SW 1271 (cell line): ENCODE measurements around the gene TIMM17B.
A peak's percentile ranks its signal among the peaks of the same experiment; 100 is the strongest.

Experiments
- DNase-seq, 2 experiments: peaks; one replicate each; lab custom pipeline; 2025; lab: John Stamatoyannopoulos, UW

The TIMM17B gene

DNA sequence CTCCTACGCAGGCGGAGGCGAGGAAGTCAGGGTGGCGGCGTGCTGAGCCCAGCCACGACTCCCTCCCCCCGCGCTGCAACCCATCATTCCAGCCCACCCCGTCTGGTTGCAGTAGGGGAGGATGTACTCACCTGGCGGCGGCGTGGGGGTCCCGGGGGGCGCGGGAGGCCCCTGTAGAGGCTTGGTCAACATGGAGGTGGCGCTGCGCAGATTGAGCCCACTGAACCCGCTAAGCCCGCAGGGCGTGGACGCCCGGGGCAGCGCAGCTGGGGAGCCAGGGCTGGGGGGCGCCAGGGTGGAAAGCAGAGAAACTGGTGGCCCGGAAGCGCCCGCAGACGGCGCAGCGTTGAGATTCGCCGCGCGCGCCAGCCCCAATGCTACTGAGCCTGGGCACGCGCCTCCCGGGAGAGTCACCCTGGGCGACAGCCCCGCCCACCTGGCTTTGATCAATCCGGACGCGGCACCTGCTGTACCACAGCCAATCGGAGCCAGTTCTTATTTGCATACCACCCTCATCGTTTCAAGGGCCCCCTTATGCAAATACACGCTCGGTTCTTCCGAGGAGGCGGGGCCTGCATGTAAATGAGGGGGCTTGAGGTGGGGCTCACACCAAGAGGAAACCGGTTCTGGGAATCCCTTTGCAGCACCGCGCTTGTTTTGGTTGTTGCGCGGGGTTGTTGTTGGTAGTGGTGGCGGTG lies 21.2 kb upstream of the TIMM17B start, which contains the start of gene PIM2:
TSS of gene PIM2 (minus strand) at position 382 of the 698 bp plus-strand sequence. CDS start at position 192, 190 bp downstream.
- peak; percentile 4 to 70 for DNase-seq

DNA sequence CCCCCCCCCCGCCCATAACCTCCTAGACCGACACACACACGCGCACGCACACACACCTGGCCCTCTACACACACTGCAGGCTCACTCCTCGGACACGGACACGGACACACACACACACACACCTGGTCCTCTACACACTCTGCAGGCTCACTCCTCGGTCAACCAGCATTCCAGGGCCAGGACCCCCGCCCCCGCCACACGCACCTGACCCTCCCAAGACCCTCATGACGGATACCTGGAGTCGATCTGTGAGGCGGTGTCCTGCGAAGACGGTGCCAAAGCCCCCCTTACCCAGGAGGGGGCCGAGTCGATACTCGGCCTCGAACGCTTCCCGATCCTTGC lies 20.7 kb upstream of the TIMM17B start:
- no peak for DNase-seq

DNA sequence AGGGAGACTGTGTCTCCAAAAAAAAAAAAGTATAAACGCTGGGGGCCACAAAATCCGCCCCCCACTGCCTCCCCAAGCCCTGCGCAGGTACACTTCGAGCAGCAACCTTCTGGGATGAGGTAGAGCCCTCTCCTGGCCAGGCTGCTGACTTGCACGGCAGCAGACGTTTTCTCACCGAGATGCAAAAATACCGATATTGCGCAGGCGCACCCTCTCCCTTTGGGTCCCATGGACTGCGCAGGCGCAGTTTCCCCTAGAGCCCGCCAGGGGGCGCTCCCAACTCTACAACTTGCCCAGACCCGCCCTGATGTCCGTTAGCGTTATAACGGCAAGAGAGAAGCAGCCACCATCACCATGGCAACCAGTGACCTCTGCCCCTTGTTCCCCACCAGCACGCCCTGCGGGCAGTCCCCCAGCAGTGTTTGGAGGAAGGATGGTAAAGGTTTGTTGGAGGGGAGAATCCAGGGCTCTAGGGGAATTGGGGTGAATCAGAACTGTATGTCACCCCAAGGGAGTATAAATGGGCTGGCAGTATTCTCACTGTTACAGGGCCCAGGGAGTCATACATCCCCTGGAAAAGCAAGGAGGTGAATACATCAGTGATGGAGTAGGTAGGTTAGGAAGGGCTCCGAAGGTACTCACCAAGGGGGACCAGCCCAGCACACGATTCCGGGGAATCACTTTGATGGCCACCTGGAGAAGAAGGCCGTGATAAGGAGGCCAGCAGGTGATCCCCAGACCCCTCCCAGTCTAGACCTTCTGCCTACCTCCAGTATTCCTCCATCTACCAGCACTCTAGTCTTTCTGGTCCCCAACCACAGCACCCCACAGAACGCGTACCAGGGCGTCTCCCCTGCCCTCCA lies 19.8 kb upstream of the TIMM17B start:
- DNase-seq: peak; percentile 12 to 81

GRCh38 chrX:48914593-48915493 lies 17.3 kb upstream of the TIMM17B start:
- no peak for DNase-seq

- DNase-seq: no peak
Observed at GRCh38 chrX:48913605-48914366, 16.2 kb upstream of the TIMM17B start.

DNA sequence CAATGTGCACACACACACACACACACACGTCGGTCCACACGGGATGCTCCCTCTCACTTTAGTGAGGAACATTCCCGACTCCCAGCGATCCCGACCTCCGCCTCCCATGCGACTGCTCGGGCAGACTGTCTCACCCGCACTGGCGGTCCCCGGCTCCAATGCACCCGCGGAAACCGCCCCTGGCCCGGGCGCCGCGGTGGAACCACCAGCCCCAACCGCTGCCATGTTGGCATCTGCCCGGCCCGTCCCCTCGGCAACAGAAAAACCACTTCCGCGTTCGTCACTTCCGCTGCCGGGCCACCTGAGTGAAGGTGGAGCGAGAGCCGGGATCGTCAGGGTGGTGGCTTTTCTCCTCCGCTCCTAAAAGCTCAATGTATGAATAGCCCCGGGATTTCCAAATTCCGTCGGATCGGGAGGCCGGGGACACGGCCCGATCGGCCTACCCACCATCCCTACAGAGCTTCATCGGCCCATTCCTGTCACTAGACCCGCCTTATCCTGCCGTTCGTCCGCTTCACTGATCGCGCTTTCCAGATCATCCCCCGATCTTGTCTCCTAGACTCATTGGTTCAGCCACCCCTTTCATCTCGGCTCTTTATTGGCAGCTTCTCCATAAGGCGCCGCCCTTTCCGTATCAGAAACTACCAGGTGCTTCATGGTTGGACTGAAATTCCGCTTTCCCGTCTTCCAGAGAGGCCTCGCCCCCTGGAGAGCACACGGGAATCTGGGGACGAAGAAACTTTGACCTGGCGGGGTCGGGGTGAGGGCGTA lies 14.0 kb upstream of the TIMM17B start, which contains the start of gene SLC35A2:
TSS of gene SLC35A2 (minus strand) at position 235 of the 771 bp plus-strand sequence. CDS start at position 225, 10 bp downstream.
- DNase-seq: peak in 1 of 2 experiments; percentile 69

- no peak for DNase-seq
Observed at GRCh38 chrX:48910926-48911411, 13.4 kb upstream of the TIMM17B start.

- DNase-seq: no peak
Observed at GRCh38 chrX:48909703-48910294, 12.2 kb upstream of the TIMM17B start.

DNA sequence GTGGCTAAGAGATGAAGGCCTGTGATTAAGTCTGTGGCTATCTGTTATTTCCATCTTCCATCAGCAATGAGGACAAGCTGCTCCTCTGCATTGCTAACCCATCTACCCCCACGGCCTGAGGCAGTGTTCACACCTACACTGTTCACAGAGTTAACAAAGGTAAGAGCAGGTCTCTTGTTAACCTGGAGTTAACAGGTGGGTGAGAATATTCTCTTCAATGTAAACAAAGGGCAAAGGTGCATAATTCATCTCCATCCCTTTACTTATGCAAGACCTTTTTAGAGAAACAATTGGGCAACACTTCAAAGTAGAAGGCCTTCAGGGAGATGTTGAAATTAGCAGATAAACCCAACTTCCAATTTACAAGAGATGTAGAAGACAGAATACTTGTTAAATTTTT lies 11.0 kb upstream of the TIMM17B start:
- DNase-seq: no peak

DNA sequence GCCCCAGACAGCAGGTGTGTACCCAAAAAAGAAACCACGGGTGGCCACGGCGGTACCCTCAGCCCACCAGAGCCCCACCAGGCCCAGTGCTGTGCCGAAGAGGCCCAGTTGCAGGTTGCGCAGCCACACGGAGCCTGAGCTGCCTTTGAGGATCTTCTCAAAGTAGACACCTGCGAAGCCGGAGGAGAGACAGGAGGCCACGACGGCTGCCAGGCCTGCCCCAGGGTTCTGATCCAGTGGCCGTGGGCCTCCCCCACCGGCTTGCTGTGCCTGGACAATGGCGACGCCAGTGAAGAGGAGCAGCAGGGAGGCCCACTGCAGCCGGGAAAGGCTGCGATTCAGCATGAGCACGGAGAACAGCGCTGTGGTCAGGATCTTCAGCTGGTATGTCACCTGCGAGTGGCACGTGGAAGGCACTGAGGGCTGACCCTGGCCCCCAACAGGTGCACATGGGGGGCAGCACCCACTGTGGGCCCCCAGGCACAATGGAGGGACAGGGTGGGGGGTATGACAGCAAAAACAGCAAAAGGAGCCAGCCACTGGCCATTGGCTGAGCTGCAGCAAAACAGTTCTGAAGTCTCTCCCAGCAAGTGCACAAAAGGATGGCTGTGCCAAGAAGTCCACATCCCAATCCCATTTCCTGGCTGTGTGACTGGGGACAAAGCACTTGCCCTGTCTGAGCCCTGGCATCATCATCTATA lies 7.7 kb upstream of the TIMM17B start:
- DNase-seq: no peak

GRCh38 chrX:48904626-48905025 lies 7.1 kb upstream of the TIMM17B start:
- DNase-seq: no peak

DNA sequence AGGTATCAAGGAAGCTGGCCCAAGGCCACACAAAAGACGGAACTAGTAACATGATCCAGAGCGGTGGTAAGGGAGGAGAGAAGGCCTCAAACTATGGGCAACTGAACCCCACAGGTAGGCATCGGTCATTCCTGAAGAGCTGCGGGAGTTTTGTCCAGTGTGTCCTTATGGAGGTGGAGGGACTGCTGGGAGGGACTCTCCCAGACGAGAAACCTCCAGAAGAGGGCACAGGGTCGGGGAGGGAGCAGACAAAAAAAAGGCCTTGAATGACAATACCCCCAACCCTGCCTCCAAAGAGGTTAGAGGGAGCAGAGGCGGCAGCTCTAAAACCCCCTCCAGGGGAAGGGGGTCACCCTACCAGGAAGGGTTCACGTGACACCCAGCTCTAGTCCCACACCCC lies 6.6 kb upstream of the TIMM17B start:
- DNase-seq: no peak

DNA sequence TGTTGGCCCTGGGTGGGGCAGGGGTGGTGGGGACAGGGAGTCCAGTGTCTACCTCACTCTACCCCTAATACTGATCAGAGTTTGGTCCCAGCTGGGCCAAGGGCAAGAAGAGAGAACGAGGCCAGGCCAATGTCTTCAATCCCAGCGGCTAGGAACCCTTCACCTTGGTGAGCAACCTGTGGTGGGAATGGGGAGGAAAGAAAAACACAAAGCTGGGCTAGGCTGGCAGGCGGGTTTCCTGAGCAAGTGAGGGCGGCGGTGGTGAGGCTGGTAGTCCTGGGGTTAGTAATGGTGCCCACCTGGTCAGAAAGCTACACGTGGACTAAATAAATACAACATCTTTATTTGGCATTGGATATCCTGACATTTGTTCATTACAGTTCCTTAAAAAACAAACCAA lies 5.7 kb upstream of the TIMM17B start:
- DNase-seq: no peak

GRCh38 chrX:48902776-48903175 lies 5.2 kb upstream of the TIMM17B start:
- DNase-seq: no peak

- no peak for DNase-seq
Observed at GRCh38 chrX:48902135-48902534, 4.6 kb upstream of the TIMM17B start.

DNA sequence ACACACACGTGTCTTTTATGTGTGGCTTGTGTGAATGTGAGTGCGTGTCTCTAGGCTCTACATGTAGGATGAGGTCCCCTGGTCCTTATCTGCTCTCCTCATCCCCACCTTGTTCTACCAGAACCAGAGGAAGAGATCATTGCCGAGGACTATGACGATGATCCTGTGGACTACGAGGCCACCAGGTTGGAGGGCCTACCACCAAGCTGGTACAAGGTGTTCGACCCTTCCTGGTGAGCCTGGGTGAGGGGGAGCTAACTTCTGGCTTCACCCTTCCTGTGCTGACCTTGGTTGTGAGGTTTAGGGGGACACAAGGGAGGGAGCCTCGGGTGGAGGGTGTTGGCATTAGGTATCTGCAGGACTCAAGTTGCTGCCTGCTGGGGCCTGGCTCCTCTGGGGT lies 3.5 kb upstream of the TIMM17B start:
- no peak for DNase-seq

DNA sequence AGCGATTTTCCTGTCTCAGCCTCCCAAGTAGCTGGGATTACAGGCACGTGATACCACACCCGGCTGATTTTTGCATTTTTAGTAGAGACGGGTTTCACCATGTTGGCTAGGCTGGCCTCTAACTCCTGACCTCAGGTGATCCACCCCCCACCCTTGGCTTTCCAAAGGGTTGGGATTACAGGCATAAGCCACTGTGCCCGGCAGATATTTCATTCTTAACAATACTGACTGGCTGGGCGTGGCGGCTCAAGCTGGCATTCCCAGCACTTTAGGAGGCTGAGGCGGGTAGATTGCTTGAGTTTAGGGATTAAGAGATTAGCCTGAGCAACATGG lies 1.5 kb upstream of the TIMM17B start:
- DNase-seq: no peak

DNA sequence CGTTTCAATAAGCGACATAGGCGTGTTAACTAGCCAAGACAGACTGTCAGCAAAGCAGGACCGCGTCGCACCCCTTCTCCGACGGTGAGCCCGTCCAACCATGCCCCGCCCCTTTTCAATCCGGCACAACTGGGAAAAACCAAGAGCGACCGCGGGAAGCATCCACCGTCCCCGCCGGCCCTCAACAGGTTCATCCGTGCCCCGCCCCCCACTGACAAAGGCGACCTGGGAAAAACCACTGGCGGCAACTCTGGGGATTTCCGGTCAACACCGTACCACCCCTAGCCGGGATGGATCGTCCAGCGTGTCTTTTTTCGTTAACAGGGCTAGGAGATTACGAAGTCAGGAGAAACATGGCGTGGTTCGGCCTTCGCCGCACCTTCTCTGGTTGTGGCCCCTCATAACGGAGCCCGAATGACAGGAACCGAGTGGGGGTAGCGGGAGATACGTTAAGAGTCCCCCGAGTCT lies 377 bp downstream of the TIMM17B start:
- DNase-seq: peak; percentile 16 to 67

DNA sequence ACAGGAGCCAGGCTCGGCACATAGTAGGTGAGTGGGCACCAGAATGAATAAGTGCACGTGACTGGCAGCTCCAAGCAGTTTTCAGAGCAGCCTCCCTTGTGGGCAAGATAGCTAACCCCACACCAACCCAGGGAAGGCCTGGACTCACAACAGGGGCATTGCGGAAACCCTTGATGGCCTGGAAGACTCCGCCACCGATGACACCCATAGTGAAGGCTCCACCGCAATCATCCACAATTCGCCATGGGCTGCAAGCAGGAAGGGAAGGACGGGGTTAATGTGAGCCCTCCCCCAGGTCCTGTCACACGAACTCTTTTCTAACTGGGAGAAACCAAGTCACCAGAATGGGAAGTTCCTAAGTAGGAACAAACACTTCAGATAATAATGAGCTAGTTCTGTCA lies 957 bp downstream of the TIMM17B start:
- DNase-seq: peak in 1 of 2 experiments; percentile 15
